Osteocyte (in vitro differentiated cells): ENCODE data around the gene PRDM2. TPM values are rescaled to one million over a fixed set of nuclear protein-coding genes. Genes with fewer than 3 reads are reported as not detected.

Experiments used
- DNase-seq: peaks from one replicate; pipeline ENCODE4 v3.0.0; 2021; ENCODE audit warnings: mixed read lengths; ENCODE audit not compliant: unreplicated experiment; ENCODE audit errors: extremely low spot score
- H3K27ac Mint-ChIP-seq: one replicate; pipeline ENCODE4 v1.8.0; 2021; ENCODE audit warnings: mild to moderate bottlenecking, mixed read lengths; ENCODE audit not compliant: unreplicated experiment
- H3K27me3 Mint-ChIP-seq: one replicate; pipeline ENCODE4 v1.8.0; 2021; ENCODE audit warnings: mixed read lengths; ENCODE audit not compliant: unreplicated experiment
- H3K36me3 Mint-ChIP-seq: one replicate; pipeline ENCODE4 v1.8.0; 2021; ENCODE audit warnings: mixed read lengths; ENCODE audit not compliant: unreplicated experiment
- H3K4me1 Mint-ChIP-seq: one replicate; pipeline ENCODE4 v1.8.0; 2021; ENCODE audit warnings: mixed read lengths; ENCODE audit not compliant: unreplicated experiment
- H3K4me3 Mint-ChIP-seq: one replicate; pipeline ENCODE4 v1.8.0; 2021; ENCODE audit warnings: mild to moderate bottlenecking, moderate library complexity, mixed read lengths; ENCODE audit not compliant: unreplicated experiment
- H3K9me3 Mint-ChIP-seq: one replicate; pipeline ENCODE4 v1.8.0; 2021; ENCODE audit warnings: mixed read lengths; ENCODE audit not compliant: unreplicated experiment
- CTCF ChIP-seq: fragments of 200-600 bp; sonication (generic); IDR thresholded peaks from 2 replicates; pipeline ENCODE4 v1.5.0; 2021; ENCODE audit warnings: antibody characterized with exemption, mild to moderate bottlenecking, moderate library complexity
- total RNA-seq: library from RNA; stranded (reverse); gene quantifications from 2 replicates; pipeline ENCODE4 v1.2.1, GENCODE V29; 2021

Gene PRDM2
- total RNA-seq, 1 donor from 2014 or later, result 51.7 TPM

GRCh38 chr1:13697738-13698137, 2.2 kb upstream of the PRDM2 start:
- no peak overlapping the region for H3K4me3 Mint-ChIP-seq
- no peak for TF ChIP-seq CTCF
- peaks cover 15% of the 10 kb centered on the region for H3K9me3 Mint-ChIP-seq

GRCh38 chr1:13699510-13699909, 478 bp upstream of the PRDM2 start:
- TF ChIP-seq CTCF, result no peak
- DNase-seq, result no peak
- peak overlapping the region; percentile 78 for H3K27ac Mint-ChIP-seq
- H3K4me3 Mint-ChIP-seq, result peak overlapping the region; percentile 72
- H3K9me3 Mint-ChIP-seq, result peaks cover 15% of the 10 kb centered on the region
- H3K27me3 Mint-ChIP-seq, result peaks cover 4% of the 10 kb centered on the region
- peaks cover 18% of the 10 kb centered on the region for H3K4me1 Mint-ChIP-seq
- H3K36me3 Mint-ChIP-seq, result peaks cover 4% of the 10 kb centered on the region

More at GRCh38 chr1:13697738-13698137, 2.2 kb upstream of the PRDM2 start:
- Mint-ChIP-seq H3K4me1 (peaks cover 18% of the 10 kb centered on the region), H3K27ac (no peak overlapping the region), H3K36me3 (peaks cover 4% of the 10 kb centered on the region), H3K27me3 (peaks cover 4% of the 10 kb centered on the region)
- DNase-seq, result no peak

- H3K27me3 Mint-ChIP-seq, result no peaks in the 10 kb centered on the region
- H3K27ac Mint-ChIP-seq, result peak overlapping the region; percentile 83
- DNase-seq, result no peak
- H3K9me3 Mint-ChIP-seq, result peaks cover 15% of the 10 kb centered on the region
- H3K4me1 Mint-ChIP-seq, result peaks cover 18% of the 10 kb centered on the region
- no peak for TF ChIP-seq CTCF
- H3K36me3 Mint-ChIP-seq, result peaks cover 4% of the 10 kb centered on the region
- H3K4me3 Mint-ChIP-seq, result peak overlapping the region; percentile 81
Measured at GRCh38 chr1:13700521-13701270, 708 bp downstream of the PRDM2 start.

GRCh38 chr1:13701271-13701640, 1.3 kb downstream of the PRDM2 start:
- Mint-ChIP-seq H3K36me3 (peaks cover 4% of the 10 kb centered on the region), H3K27me3 (no peaks in the 10 kb centered on the region), H3K27ac (peak overlapping the region; percentile 83), H3K4me1 (peaks cover 22% of the 10 kb centered on the region), H3K9me3 (peaks cover 15% of the 10 kb centered on the region), H3K4me3 (peak overlapping the region; percentile 81)
- no peak for DNase-seq
- no peak for TF ChIP-seq CTCF

GRCh38 chr1:13702425-13703127, 2.6 kb downstream of the PRDM2 start:
- Mint-ChIP-seq H3K4me1 (peaks cover 28% of the 10 kb centered on the region), H3K9me3 (peaks cover 12% of the 10 kb centered on the region), H3K4me3 (no peak overlapping the region), H3K27me3 (no peaks in the 10 kb centered on the region), H3K36me3 (peaks cover 4% of the 10 kb centered on the region), H3K27ac (no peak overlapping the region)
- TF ChIP-seq CTCF, result no peak
- no peak for DNase-seq
